Tibial nerve (tissue), 4 donors: ENCODE measurements around the gene DIP2C. TPM values are rescaled to one million over a fixed set of nuclear protein-coding genes. Genes with fewer than 3 reads are reported as not detected.
A peak's percentile ranks its signal among the peaks of the same experiment; 100 is the strongest.

ENCODE experiments used
- DNase-seq, 2 donors: peaks; one replicate each; pipeline ENCODE4 v3.0.0-alpha.2; 2019; ENCODE audit warnings: low spot score in 2 of 2
- H3K27ac ChIP-seq, 4 donors: fragments of 200-600 bp; sonication (generic) in 3 of 4; one replicate each; pipeline ENCODE4 v1.5.1; 2017 to 2019; ENCODE audit warnings: mild to moderate bottlenecking in 1 of 4
- H3K27me3 ChIP-seq, 2 donors: fragments of 200-600 bp; sonication (generic) in 1 of 2; one replicate each; pipeline versions ENCODE4 v1.5.1 to v1.6.0; 2017 to 2019
- H3K36me3 ChIP-seq, 3 donors: fragments of 200-600 bp; sonication (generic); one replicate each; pipeline ENCODE4 v1.5.1; 2018 to 2019
- H3K4me1 ChIP-seq, 4 donors: fragments of 200-600 bp; sonication (generic) in 3 of 4; one replicate each; pipeline ENCODE4 v1.5.1; 2017 to 2019
- H3K4me3 ChIP-seq, 4 donors: fragments of 200-600 bp; sonication (generic) in 3 of 4; one replicate each; pipeline ENCODE4 v1.5.1; 2017 to 2019; ENCODE audit warnings: mild to moderate bottlenecking in 1 of 4, moderate library complexity in 1 of 4
- H3K9me3 ChIP-seq, 4 donors: fragments of 200-600 bp; sonication (generic) in 3 of 4; one replicate each; pipeline ENCODE4 v1.5.1; 2017 to 2019
- EP300 ChIP-seq, 2 donors: sonication (generic); formaldehyde crosslinking; IDR thresholded peaks; one replicate each; pipeline ENCODE4 v1.6.1; 2017; ENCODE audit warnings: antibody characterized with exemption in 2 of 2, mild to moderate bottlenecking in 1 of 2
- POLR2A ChIP-seq, 2 donors: fragments of 450-650 bp; IDR thresholded peaks; one replicate each; pipeline ENCODE4 v1.6.1; 2017; ENCODE audit warnings: antibody characterized with exemption in 2 of 2, mild to moderate bottlenecking in 2 of 2, moderate library complexity in 2 of 2
- WGBS, 2 donors: methylation state at CpG; one replicate each; pipeline ENCODE4 v1.1.5; 2018; 5-methylcytosine and 5-hydroxymethylcytosine counted together
- total RNA-seq, 4 donors: library from RNA; depleted of rRNA; stranded (reverse); fragments of >200 nt; gene quantifications; one replicate each; pipeline ENCODE4 v1.1.0, GENCODE V29; 2016
- TF ChIP-seq, protein P1 (sequence below), 5 experiments: fragments of 200-600 bp in 3 of 5; fragments of 450-650 bp in 2 of 5; sonication (generic) in 3 of 5; IDR thresholded peaks; one replicate each; pipeline ENCODE4 v1.5.1; 2016 to 2019; ENCODE audit warnings: antibody characterized with exemption in 5 of 5, mild to moderate bottlenecking in 3 of 5, moderate library complexity in 2 of 5

Gene DIP2C
- total RNA-seq, 4 donors from 2014 or later, result 31.4 to 46.5 (median 36.0) TPM

DNA sequence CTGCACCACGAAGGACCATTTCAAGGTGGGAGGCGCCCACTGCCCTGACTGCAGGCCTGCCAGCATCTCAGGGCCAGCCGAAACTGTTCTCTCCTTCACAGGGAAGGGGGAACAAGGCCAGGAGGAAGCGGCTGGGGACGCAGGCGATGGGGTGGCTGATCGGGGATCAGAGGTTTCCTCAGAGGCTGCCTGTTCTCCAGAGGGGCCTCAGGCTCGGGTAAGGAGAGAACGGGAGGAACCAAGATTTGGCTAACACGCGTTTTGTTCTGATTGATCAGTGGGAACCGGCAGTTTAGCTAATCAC, 87.9 kb downstream of the DIP2C start:
- Histone ChIP-seq H3K4me1 (peaks cover 0 to 73% (median 19%) of the 10 kb centered on the region in 4 donors), H3K27ac (peak overlapping the region in 1 of 4 donors; percentile 52), H3K4me3 (no peak overlapping the region), H3K9me3 (no peaks in the 10 kb centered on the region), H3K36me3 (no peaks in the 10 kb centered on the region), H3K27me3 (no peaks in the 10 kb centered on the region)
- TF ChIP-seq EP300 (IDR thresholded peaks at IDR 0.05), result no peak
- TF ChIP-seq POLR2A (IDR thresholded peaks at IDR 0.05), result no peak
- TF ChIP-seq, protein P1, sequence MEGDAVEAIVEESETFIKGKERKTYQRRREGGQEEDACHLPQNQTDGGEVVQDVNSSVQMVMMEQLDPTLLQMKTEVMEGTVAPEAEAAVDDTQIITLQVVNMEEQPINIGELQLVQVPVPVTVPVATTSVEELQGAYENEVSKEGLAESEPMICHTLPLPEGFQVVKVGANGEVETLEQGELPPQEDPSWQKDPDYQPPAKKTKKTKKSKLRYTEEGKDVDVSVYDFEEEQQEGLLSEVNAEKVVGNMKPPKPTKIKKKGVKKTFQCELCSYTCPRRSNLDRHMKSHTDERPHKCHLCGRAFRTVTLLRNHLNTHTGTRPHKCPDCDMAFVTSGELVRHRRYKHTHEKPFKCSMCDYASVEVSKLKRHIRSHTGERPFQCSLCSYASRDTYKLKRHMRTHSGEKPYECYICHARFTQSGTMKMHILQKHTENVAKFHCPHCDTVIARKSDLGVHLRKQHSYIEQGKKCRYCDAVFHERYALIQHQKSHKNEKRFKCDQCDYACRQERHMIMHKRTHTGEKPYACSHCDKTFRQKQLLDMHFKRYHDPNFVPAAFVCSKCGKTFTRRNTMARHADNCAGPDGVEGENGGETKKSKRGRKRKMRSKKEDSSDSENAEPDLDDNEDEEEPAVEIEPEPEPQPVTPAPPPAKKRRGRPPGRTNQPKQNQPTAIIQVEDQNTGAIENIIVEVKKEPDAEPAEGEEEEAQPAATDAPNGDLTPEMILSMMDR (IDR thresholded peaks at IDR 0.05), result no peak
- no peak for DNase-seq
- WGBS, 2 donors, result 55 to 60% methylated on average over 12 of the region's 12 CpGs

DNA sequence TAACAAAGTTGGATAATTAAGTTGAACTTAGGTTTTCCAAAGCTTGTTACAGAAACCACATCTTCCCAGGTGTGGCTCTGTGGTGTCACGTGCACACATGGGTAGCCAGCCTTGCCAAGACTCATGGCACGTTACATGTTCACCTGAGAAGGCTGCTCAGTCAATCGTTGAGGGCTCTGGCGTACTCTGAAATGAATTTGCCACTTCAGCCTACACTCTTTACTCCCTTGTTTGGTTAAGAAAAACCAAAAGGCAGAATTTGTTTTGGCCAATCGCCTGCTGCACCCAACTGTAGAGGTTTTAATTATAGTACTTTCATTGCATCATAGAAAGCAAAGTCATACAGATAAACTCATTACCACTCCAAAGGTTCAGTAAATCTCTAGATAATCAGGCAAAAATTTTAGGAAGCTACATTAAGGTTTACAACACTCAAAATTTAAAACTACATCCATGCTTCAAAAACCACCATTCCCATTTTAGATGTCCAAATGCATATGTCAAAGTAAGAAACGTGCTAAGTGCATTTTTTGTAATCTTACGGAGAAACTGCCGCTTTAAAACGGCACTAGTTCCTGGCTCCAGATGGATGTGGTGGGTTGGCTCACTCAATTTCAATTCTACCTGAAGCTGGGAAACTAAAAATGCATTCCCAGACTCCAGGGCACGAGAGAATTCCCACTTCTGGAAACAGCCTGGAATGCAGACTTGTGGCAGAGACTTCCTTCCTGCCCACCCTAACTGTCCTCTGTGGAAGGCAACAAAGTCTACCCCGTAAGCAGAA, 88.4 kb downstream of the DIP2C start:
- no peak overlapping the region for H3K4me3 ChIP-seq
- WGBS, 2 donors, result 62 to 76% methylated on average over 11 of the region's 11 CpGs
- DNase-seq, result no peak

DNA sequence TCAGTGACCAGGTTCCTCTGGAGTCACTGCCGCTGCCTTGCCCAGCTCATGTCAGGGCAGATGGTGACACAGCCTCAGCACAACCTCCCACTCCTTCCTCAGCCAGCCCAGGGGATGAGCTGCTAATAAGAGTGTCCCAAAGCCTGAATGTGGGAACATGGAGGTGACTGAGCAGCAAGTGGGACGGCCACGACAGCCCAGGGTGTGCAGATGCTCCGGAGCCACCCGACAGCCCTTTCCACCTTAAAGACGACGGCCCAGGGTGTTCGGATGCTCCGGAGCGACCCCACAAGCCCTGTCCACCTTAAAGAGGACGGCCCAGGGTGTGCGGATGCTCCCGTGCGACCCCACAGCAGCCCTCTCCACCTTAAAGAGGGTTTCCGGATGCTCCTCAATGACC, 89.2 kb downstream of the DIP2C start:
- DNase-seq, result no peak
- no peak for TF ChIP-seq EP300 (IDR thresholded peaks at IDR 0.05)
- TF ChIP-seq POLR2A (IDR thresholded peaks at IDR 0.05), result no peak
- TF ChIP-seq, protein P1 (IDR thresholded peaks at IDR 0.05), result no peak
- no peaks in the 10 kb centered on the region for H3K36me3 ChIP-seq
- peak overlapping the region in 1 of 4 donors; percentile 30 for H3K27ac ChIP-seq
- 85 to 94% methylated on average over 15 of the region's 15 CpGs for WGBS, 2 donors
- no peak overlapping the region for H3K4me3 ChIP-seq
- H3K9me3 ChIP-seq, result no peaks in the 10 kb centered on the region
- H3K27me3 ChIP-seq, result no peaks in the 10 kb centered on the region
- H3K4me1 ChIP-seq, result peaks cover 0 to 63% (median 18%) of the 10 kb centered on the region in 4 donors

More for the DNA sequence above, 88.4 kb downstream of the DIP2C start:
- H3K27ac ChIP-seq, result peak overlapping the region in 1 of 4 donors; percentile 52
- no peaks in the 10 kb centered on the region for H3K9me3 ChIP-seq
- H3K27me3 ChIP-seq, result no peaks in the 10 kb centered on the region
- H3K36me3 ChIP-seq, result no peaks in the 10 kb centered on the region
- TF ChIP-seq POLR2A (IDR thresholded peaks at IDR 0.05), result no peak
- TF ChIP-seq, protein P1 (IDR thresholded peaks at IDR 0.05), result no peak
- peaks cover 0 to 72% (median 18%) of the 10 kb centered on the region in 4 donors for H3K4me1 ChIP-seq

DNA sequence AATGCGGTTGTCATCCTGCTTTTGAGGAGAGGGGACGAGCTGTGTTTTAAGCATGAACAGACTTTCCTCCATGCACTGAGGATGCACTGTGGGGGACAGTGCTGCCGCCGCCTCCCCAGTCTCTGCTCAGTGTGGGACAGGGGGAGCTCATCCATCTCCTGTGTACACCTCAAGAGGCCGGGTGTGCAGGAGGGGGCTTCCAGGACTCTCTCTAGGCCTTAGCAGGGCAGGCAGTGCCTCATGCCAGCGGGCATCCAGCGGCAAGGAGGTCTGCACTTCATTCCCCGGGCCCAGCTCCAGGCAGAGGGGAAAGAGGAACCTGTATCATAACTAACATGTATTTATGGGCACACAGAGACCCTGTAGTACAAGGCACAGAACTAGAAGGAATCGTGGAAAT, 89.7 kb downstream of the DIP2C start:
- Histone ChIP-seq H3K4me1 (peaks cover 0 to 59% (median 18%) of the 10 kb centered on the region in 4 donors), H3K27ac (peak overlapping the region in 1 of 4 donors; percentile 30)
- DNase-seq, result no peak

More for the DNA sequence above, 89.7 kb downstream of the DIP2C start:
- Histone ChIP-seq H3K36me3 (no peaks in the 10 kb centered on the region), H3K4me3 (no peak overlapping the region), H3K27me3 (no peaks in the 10 kb centered on the region), H3K9me3 (no peaks in the 10 kb centered on the region)
- WGBS, 2 donors, result 90 to 91% methylated on average over 9 of the region's 9 CpGs
- TF ChIP-seq POLR2A (IDR thresholded peaks at IDR 0.05), result no peak
- TF ChIP-seq EP300 (IDR thresholded peaks at IDR 0.05), result no peak
- TF ChIP-seq, protein P1 (IDR thresholded peaks at IDR 0.05), result no peak
